Tibial artery (tissue), 4 donors: ENCODE results near the gene CEP350.
"Not testable (repeated sequence)": the region's sequence is repeated elsewhere in the genome, so short reads cannot be mapped to it uniquely, and the experiment has no call there.

Experiments
- DNase-seq, 2 donors: peaks; one replicate each; pipeline ENCODE4 v3.0.0-alpha.2; 2019
- H3K27ac ChIP-seq, 2 donors: fragments of 200-600 bp; sonication (generic) in 1 of 2; 1 replicate in 1 of 2; 2 replicates in 1 of 2; pipeline ENCODE4 v1.5.1; 2018 to 2019; ENCODE audit warnings: mild to moderate bottlenecking in 1 of 2
- H3K27me3 ChIP-seq, 2 donors: fragments of 200-600 bp; sonication (generic) in 1 of 2; one replicate each; pipeline versions ENCODE4 v1.5.1 to v1.6.0; 2016 to 2019
- H3K36me3 ChIP-seq, 3 donors: fragments of 200-600 bp; sonication (generic) in 2 of 3; one replicate each; pipeline ENCODE4 v1.5.1; 2016 to 2019; ENCODE audit warnings: mild to moderate bottlenecking in 2 of 3
- H3K4me1 ChIP-seq, 4 donors: fragments of 200-600 bp; sonication (generic) in 2 of 4; 1 replicate in 3 of 4; 2 replicates in 1 of 4; pipeline ENCODE4 v1.5.1; 2016 to 2019
- H3K4me3 ChIP-seq, 2 donors: fragments of 200-600 bp; sonication (generic) in 1 of 2; 1 replicate in 1 of 2; 2 replicates in 1 of 2; pipeline ENCODE4 v1.5.1; 2018 to 2019; ENCODE audit warnings: mild to moderate bottlenecking in 2 of 2
- H3K9me3 ChIP-seq, 3 donors: fragments of 200-600 bp; sonication (generic) in 1 of 3; one replicate each; pipeline ENCODE4 v1.5.1; 2016 to 2019
- CTCF ChIP-seq, 2 experiments: fragments of 200-600 bp in 1 of 2; fragments of 450-650 bp in 1 of 2; IDR thresholded peaks; one replicate each; pipeline ENCODE4 v1.5.1; 2017 to 2019; ENCODE audit warnings: antibody characterized with exemption in 2 of 2, mild to moderate bottlenecking in 1 of 2, moderate library complexity in 1 of 2
- intact Hi-C: fragments of 100-400 bp; cut with DNase I; formaldehyde crosslinking; loops from one replicate; pipeline ENCODE4 v1.15.0; 2023; ENCODE audit warnings: low total_unique reads

The CEP350 gene

GRCh38 chr1:180119837-180120236 is 165.2 kb downstream of the CEP350 start:
- H3K27ac ChIP-seq, result no peak overlapping the region
- no peak for TF ChIP-seq CTCF (IDR thresholded peaks at IDR 0.05)
- no peak overlapping the region for H3K4me3 ChIP-seq
- H3K36me3 ChIP-seq, result no peaks in the 10 kb centered on the region
- intact Hi-C loops, result no loop called here
- H3K9me3 ChIP-seq, result no peaks in the 10 kb centered on the region
- DNase-seq, result no peak
- no peaks in the 10 kb centered on the region for H3K27me3 ChIP-seq
- no peaks in the 10 kb centered on the region for H3K4me1 ChIP-seq

- intact Hi-C loops, result no loop called here
- H3K27ac ChIP-seq, result no peak overlapping the region
- no peaks in the 10 kb centered on the region for H3K36me3 ChIP-seq
- H3K4me3 ChIP-seq, result no peak overlapping the region
- no peak for TF ChIP-seq CTCF (IDR thresholded peaks at IDR 0.05)
- no peaks in the 10 kb centered on the region for H3K27me3 ChIP-seq
- no peaks in the 10 kb centered on the region for H3K4me1 ChIP-seq
- H3K9me3 ChIP-seq, result no peaks in the 10 kb centered on the region
- no peak for DNase-seq
Observed at GRCh38 chr1:180123463-180123936, 168.9 kb downstream of the CEP350 start.

- no peak for DNase-seq
Observed at GRCh38 chr1:180130651-180131050, 176.0 kb downstream of the CEP350 start.

GRCh38 chr1:180131510-180131909 is 176.9 kb downstream of the CEP350 start:
- H3K36me3 ChIP-seq, result no peaks in the 10 kb centered on the region
- H3K27me3 ChIP-seq, result peaks cover 0 to 7% of the 10 kb centered on the region in 2 donors
- no peak for TF ChIP-seq CTCF (IDR thresholded peaks at IDR 0.05)
- no peak overlapping the region for H3K4me3 ChIP-seq
- no peak for DNase-seq
- intact Hi-C loops, result no loop called here
- no peaks in the 10 kb centered on the region for H3K9me3 ChIP-seq
- H3K4me1 ChIP-seq, result no peaks in the 10 kb centered on the region
- no peak overlapping the region for H3K27ac ChIP-seq

More at GRCh38 chr1:180130651-180131050, 176.0 kb downstream of the CEP350 start:
- intact Hi-C loops, result no loop called here
- Histone ChIP-seq H3K4me1 (no peaks in the 10 kb centered on the region), H3K9me3 (no peaks in the 10 kb centered on the region), H3K36me3 (no peaks in the 10 kb centered on the region), H3K27ac (no peak overlapping the region), H3K27me3 (peaks cover 0 to 7% of the 10 kb centered on the region in 2 donors), H3K4me3 (no peak overlapping the region)
- no peak for TF ChIP-seq CTCF (IDR thresholded peaks at IDR 0.05)

- intact Hi-C loops, result no loop called here
- no peak for DNase-seq
Observed at GRCh38 chr1:180133193-180133592, 178.6 kb downstream of the CEP350 start.

GRCh38 chr1:180133688-180134087 is 179.1 kb downstream of the CEP350 start:
- H3K27me3 ChIP-seq, H3K4me1 ChIP-seq, H3K27ac ChIP-seq, H3K9me3 ChIP-seq, intact Hi-C loops, H3K36me3 ChIP-seq, H3K4me3 ChIP-seq, DNase-seq: not testable (repeated sequence)

More at GRCh38 chr1:180133193-180133592, 178.6 kb downstream of the CEP350 start:
- no peak for TF ChIP-seq CTCF (IDR thresholded peaks at IDR 0.05)
- Histone ChIP-seq H3K36me3 (no peaks in the 10 kb centered on the region), H3K4me3 (no peak overlapping the region), H3K9me3 (no peaks in the 10 kb centered on the region), H3K27me3 (peaks cover 0 to 7% of the 10 kb centered on the region in 2 donors), H3K27ac (no peak overlapping the region), H3K4me1 (no peaks in the 10 kb centered on the region)
